SK-N-SH treated with all-trans-retinoic acid at 6 μM for 48 hours (cell line): ENCODE data around the gene VSX2.

Experiments
- ATAC-seq: fragments of 200-7000 bp; cut with Tn5 transposase; 3 replicates; pipeline ENCODE4 v1.9.1; 2020; ENCODE audit warnings: mild to moderate bottlenecking, moderate library complexity
- ARNTL ChIP-seq: fragments of 450-650 bp; formaldehyde crosslinking; IDR thresholded peaks from 2 replicates; pipeline ENCODE4 v1.5.0; 2020; ENCODE audit warnings: low read depth, mild to moderate bottlenecking, moderate library complexity, borderline replicate concordance
- BACH2 ChIP-seq: fragments of 250-450 bp; sonication (Bioruptor Pico); IDR thresholded peaks from 2 replicates; pipeline ENCODE4 v1.9.0; 2021; ENCODE audit warnings: mild to moderate bottlenecking, borderline replicate concordance
- CREB5 ChIP-seq: fragments of 250-450 bp; sonication (Bioruptor Pico); IDR thresholded peaks from 2 replicates; pipeline ENCODE4 v1.5.1; 2020; ENCODE audit warnings: low read depth, mild to moderate bottlenecking, moderate library complexity
- CSDC2 ChIP-seq: fragments of 250-450 bp; sonication (Bioruptor Pico); IDR thresholded peaks from 2 replicates; pipeline ENCODE4 v1.5.0; 2020; ENCODE audit warnings: mild to moderate bottlenecking, moderate library complexity
- ESRRG ChIP-seq: fragments of 250-450 bp; sonication (Bioruptor Pico); IDR thresholded peaks from 2 replicates; pipeline ENCODE4 v1.6.1; 2021; ENCODE audit warnings: mild to moderate bottlenecking
- ISL1 ChIP-seq: fragments of 250-450 bp; sonication (Bioruptor Pico); IDR thresholded peaks from 2 replicates; pipeline ENCODE4 v2.1.2; 2022; ENCODE audit warnings: mild to moderate bottlenecking, moderate library complexity
- OSR1 ChIP-seq: fragments of 250-450 bp; sonication (Bioruptor Pico); IDR thresholded peaks from 2 replicates; pipeline ENCODE4 v1.8.0; 2022; ENCODE audit warnings: moderate library complexity, mild to moderate bottlenecking, inconsistent platforms
- POU6F1 ChIP-seq: fragments of 250-450 bp; sonication (Bioruptor Pico); IDR thresholded peaks from 2 replicates; pipeline ENCODE4 v1.8.0; 2021; ENCODE audit warnings: low read depth, mild to moderate bottlenecking, moderate library complexity, borderline replicate concordance
- PPARA ChIP-seq: fragments of 250-450 bp; sonication (Bioruptor Pico); IDR thresholded peaks from 2 replicates; pipeline ENCODE4 v1.5.0; 2020; ENCODE audit warnings: mild to moderate bottlenecking, borderline replicate concordance
- RARB ChIP-seq: fragments of 250-450 bp; sonication (Bioruptor Pico); IDR thresholded peaks from 2 replicates; pipeline ENCODE4 v1.8.0; 2021; ENCODE audit warnings: mild to moderate bottlenecking, moderate library complexity
- SNAI2 ChIP-seq: fragments of 250-450 bp; sonication (Bioruptor Pico); IDR thresholded peaks from 2 replicates; pipeline ENCODE4 v1.5.0; 2020; ENCODE audit warnings: mild to moderate bottlenecking, moderate library complexity
- TCF4 ChIP-seq: fragments of 250-450 bp; sonication (Bioruptor Pico); IDR thresholded peaks from 2 replicates; pipeline ENCODE4 v1.8.0; 2021; ENCODE audit warnings: mild to moderate bottlenecking, moderate library complexity, borderline replicate concordance
- TOX ChIP-seq: fragments of 250-450 bp; sonication (Bioruptor Pico); IDR thresholded peaks from 2 replicates; pipeline ENCODE4 v1.8.0; 2021; ENCODE audit warnings: mild to moderate bottlenecking, moderate library complexity, borderline replicate concordance
- ZC3H10 ChIP-seq: fragments of 250-450 bp; sonication (Bioruptor Pico); IDR thresholded peaks from 2 replicates; pipeline ENCODE4 v1.5.1; 2021; ENCODE audit warnings: mild to moderate bottlenecking, moderate library complexity
- ZFP3 ChIP-seq: fragments of 250-450 bp; sonication (Bioruptor Pico); IDR thresholded peaks from 2 replicates; pipeline ENCODE4 v1.5.0; 2020; ENCODE audit warnings: mild to moderate bottlenecking, moderate library complexity
- ZFP30 ChIP-seq: fragments of 450-650 bp; formaldehyde crosslinking; IDR thresholded peaks from 2 replicates; pipeline ENCODE4 v1.5.0; 2022; ENCODE audit warnings: mild to moderate bottlenecking, moderate library complexity
- ZNF565 ChIP-seq: fragments of 450-650 bp; formaldehyde crosslinking; conservative IDR thresholded peaks from 2 replicates; pipeline ENCODE4 v1.5.0; 2020; ENCODE audit warnings: low read depth, mild to moderate bottlenecking, moderate library complexity
- ZNF70 ChIP-seq: fragments of 450-650 bp; formaldehyde crosslinking; IDR thresholded peaks from 2 replicates; pipeline ENCODE4 v1.5.0; 2020; ENCODE audit warnings: mild to moderate bottlenecking, moderate library complexity
- ZNF8 ChIP-seq: fragments of 450-650 bp; formaldehyde crosslinking; IDR thresholded peaks from 2 replicates; pipeline ENCODE4 v1.5.0; 2020; ENCODE audit warnings: mild to moderate bottlenecking, moderate library complexity
- TF ChIP-seq, protein P1 (sequence below): fragments of 250-450 bp; sonication (Bioruptor Pico); IDR thresholded peaks from 2 replicates; pipeline ENCODE4 v1.5.0; 2020; ENCODE audit warnings: mild to moderate bottlenecking, moderate library complexity
- TF ChIP-seq, protein P2 (sequence below): fragments of 250-450 bp; sonication (Bioruptor Pico); IDR thresholded peaks from 2 replicates; pipeline ENCODE4 v1.8.0; 2020; ENCODE audit warnings: mild to moderate bottlenecking, moderate library complexity, borderline replicate concordance
- TF ChIP-seq, protein P3 (sequence below): fragments of 250-450 bp; sonication (Bioruptor Pico); IDR thresholded peaks from 2 replicates; pipeline ENCODE4 v1.5.1; 2021; ENCODE audit warnings: mild to moderate bottlenecking, moderate library complexity

The VSX2 gene

DNA sequence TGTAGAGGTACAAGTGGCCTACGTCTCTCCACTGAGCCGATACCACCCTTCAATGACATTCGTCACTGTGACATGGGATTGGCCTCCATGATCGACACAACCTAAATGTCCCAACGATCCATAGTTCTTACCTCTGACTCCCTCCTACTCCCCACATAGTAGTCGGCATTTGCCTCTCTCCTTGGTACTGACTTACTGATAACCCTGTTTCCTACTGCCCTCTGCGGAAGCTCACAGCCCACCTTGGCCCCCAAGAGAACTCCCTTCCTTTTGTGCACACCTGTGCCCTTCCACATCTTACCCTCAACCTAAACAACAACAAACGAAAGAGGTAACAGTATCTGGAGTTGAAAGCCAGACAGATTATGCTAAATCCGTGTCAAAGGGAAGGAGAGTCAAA is 23.9 kb downstream of the VSX2 start:
- ATAC-seq: no peak
- no peak for TF ChIP-seq ISL1 (CRISPR knock-in tag)
- no peak for TF ChIP-seq ESRRG (CRISPR knock-in tag)
- TF ChIP-seq, protein P1, sequence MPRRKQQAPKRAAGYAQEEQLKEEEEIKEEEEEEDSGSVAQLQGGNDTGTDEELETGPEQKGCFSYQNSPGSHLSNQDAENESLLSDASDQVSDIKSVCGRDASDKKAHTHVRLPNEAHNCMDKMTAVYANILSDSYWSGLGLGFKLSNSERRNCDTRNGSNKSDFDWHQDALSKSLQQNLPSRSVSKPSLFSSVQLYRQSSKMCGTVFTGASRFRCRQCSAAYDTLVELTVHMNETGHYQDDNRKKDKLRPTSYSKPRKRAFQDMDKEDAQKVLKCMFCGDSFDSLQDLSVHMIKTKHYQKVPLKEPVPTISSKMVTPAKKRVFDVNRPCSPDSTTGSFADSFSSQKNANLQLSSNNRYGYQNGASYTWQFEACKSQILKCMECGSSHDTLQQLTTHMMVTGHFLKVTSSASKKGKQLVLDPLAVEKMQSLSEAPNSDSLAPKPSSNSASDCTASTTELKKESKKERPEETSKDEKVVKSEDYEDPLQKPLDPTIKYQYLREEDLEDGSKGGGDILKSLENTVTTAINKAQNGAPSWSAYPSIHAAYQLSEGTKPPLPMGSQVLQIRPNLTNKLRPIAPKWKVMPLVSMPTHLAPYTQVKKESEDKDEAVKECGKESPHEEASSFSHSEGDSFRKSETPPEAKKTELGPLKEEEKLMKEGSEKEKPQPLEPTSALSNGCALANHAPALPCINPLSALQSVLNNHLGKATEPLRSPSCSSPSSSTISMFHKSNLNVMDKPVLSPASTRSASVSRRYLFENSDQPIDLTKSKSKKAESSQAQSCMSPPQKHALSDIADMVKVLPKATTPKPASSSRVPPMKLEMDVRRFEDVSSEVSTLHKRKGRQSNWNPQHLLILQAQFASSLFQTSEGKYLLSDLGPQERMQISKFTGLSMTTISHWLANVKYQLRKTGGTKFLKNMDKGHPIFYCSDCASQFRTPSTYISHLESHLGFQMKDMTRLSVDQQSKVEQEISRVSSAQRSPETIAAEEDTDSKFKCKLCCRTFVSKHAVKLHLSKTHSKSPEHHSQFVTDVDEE: no peak
- TF ChIP-seq ZNF70: no peak
- no peak for TF ChIP-seq TOX (CRISPR knock-in tag)
- TF ChIP-seq ZNF565 (CRISPR knock-in tag): no peak
- TF ChIP-seq, protein P2, sequence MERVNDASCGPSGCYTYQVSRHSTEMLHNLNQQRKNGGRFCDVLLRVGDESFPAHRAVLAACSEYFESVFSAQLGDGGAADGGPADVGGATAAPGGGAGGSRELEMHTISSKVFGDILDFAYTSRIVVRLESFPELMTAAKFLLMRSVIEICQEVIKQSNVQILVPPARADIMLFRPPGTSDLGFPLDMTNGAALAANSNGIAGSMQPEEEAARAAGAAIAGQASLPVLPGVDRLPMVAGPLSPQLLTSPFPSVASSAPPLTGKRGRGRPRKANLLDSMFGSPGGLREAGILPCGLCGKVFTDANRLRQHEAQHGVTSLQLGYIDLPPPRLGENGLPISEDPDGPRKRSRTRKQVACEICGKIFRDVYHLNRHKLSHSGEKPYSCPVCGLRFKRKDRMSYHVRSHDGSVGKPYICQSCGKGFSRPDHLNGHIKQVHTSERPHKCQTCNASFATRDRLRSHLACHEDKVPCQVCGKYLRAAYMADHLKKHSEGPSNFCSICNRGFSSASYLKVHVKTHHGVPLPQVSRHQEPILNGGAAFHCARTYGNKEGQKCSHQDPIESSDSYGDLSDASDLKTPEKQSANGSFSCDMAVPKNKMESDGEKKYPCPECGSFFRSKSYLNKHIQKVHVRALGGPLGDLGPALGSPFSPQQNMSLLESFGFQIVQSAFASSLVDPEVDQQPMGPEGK (CRISPR knock-in tag): no peak
- TF ChIP-seq TCF4 (CRISPR knock-in tag): no peak
- TF ChIP-seq POU6F1: no peak
- TF ChIP-seq BACH2 (CRISPR knock-in tag): no peak
- TF ChIP-seq ZFP30 (CRISPR knock-in tag): no peak
- TF ChIP-seq CREB5: no peak
- no peak for TF ChIP-seq ZC3H10
- TF ChIP-seq RARB (CRISPR knock-in tag): no peak
- TF ChIP-seq, all 23 proteins: peak for 0

DNA sequence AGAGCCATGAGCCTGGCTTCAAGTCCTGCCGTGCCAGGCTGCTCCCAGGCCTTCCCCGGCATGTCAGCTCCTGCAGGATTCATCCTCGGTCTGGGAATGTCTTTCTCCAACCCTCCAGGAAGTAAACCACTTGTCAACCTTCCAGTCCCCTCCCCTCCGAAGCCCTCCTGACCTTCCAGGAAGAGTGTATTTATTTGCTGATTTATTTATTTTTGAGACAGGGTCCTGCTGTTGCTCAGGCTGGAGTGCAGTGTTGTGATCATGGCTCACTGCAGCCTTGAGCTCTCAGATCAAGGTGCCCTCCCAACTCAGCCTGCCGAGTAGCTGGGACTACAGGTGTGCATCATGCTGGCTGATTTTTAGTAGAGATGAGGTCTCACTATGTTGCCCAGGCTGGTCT is 24.7 kb downstream of the VSX2 start:
- no peak for ATAC-seq
- TF ChIP-seq ESRRG (CRISPR knock-in tag) (no peak), ZNF70 (no peak), ZNF8 (CRISPR knock-in tag) (no peak), ISL1 (CRISPR knock-in tag) (no peak), TOX (CRISPR knock-in tag) (no peak), BACH2 (CRISPR knock-in tag) (no peak), OSR1 (no peak), SNAI2 (no peak), ARNTL (no peak)
- TF ChIP-seq, protein P1: no peak

DNA sequence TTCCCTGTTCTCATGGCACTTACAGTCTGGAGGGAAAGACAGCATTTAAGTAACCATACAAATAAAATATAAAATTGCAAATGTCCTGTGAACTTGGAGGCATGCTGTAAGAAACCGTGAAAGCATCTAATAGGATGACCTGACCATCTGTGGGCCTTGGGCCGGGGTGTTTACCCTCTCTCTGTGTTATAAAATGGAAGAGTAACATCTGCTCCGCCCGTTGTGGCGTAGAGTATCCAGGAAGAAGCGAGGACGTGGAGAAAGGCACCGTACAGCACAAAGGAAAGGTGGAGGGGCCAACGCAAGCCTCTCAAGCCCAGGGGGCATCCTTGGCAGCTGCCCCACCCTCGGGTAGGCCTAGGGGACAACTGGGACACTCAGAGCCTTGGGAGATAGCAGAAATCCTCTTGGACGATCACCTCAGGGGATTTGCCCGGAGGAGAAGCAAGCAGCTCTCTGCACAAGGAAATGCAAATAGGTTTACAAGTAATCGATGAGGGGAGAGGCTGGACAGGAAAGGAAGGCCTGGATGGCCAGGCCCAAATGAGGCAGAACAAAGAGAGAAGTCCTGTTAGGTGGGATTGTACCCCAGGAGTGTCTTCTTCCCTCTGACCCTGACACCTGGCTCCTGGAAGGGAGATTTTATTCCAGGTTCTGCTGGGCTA is 26.2 kb downstream of the VSX2 start:
- TF ChIP-seq ZFP30 (CRISPR knock-in tag) (no peak), SNAI2 (no peak), ESRRG (CRISPR knock-in tag) (no peak), RARB (CRISPR knock-in tag) (no peak), ISL1 (CRISPR knock-in tag) (no peak), TCF4 (CRISPR knock-in tag) (no peak), ZFP3 (no peak), ZC3H10 (no peak), POU6F1 (no peak), PPARA (no peak), ZNF70 (no peak), CSDC2 (no peak), ARNTL (no peak)
- TF ChIP-seq, protein P3, sequence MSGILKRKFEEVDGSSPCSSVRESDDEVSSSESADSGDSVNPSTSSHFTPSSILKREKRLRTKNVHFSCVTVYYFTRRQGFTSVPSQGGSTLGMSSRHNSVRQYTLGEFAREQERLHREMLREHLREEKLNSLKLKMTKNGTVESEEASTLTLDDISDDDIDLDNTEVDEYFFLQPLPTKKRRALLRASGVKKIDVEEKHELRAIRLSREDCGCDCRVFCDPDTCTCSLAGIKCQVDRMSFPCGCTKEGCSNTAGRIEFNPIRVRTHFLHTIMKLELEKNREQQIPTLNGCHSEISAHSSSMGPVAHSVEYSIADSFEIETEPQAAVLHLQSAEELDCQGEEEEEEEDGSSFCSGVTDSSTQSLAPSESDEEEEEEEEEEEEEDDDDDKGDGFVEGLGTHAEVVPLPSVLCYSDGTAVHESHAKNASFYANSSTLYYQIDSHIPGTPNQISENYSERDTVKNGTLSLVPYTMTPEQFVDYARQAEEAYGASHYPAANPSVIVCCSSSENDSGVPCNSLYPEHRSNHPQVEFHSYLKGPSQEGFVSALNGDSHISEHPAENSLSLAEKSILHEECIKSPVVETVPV: no peak
- ATAC-seq: no peak
